Kidney (tissue), 14 donors: ENCODE results near the gene OTUB2. TPM values are rescaled to one million over a fixed set of nuclear protein-coding genes. Genes with fewer than 3 reads are reported as not detected.

Experiments
- DNase-seq, 5 donors: peaks; one replicate each; pipeline ENCODE4 v3.0.0-alpha.2; 2013 to 2020
- FAIRE-seq: peaks from 2 replicates; lab custom pipeline; 2012; peaks lifted over from hg19 to GRCh38; lab: Jason Lieb, UNC
- H3K27ac ChIP-seq, 2 donors: one replicate each; pipeline ENCODE4 v1.7.0; 2013; ENCODE audit warnings: low read depth in 2 of 2, low read length in 2 of 2, inconsistent platforms in 1 of 2
- H3K27me3 ChIP-seq: one replicate; pipeline ENCODE4 v1.7.1; 2013; ENCODE audit warnings: low read length, inconsistent platforms; ENCODE audit not compliant: control insufficient read depth, insufficient read depth
- H3K36me3 ChIP-seq, 3 donors: one replicate each; pipeline versions ENCODE4 v1.7.0 to v1.7.1; 2013; ENCODE audit warnings: low read length in 3 of 3, control low read depth in 1 of 3, inconsistent platforms in 1 of 3; ENCODE audit not compliant: insufficient read depth in 3 of 3, control insufficient read depth in 2 of 3
- H3K4me1 ChIP-seq, 3 donors: one replicate each; pipeline versions ENCODE4 v1.7.0 to v1.7.1; 2013; ENCODE audit warnings: low read length in 3 of 3, inconsistent platforms in 1 of 3, low read depth in 1 of 3; ENCODE audit not compliant: control insufficient read depth in 2 of 3, insufficient read depth in 2 of 3
- H3K4me3 ChIP-seq, 3 donors: one replicate each; pipeline versions ENCODE4 v1.7.0 to v1.8.1; 2013; ENCODE audit warnings: low read length in 3 of 3, control low read depth in 1 of 3, inconsistent platforms in 1 of 3
- H3K9ac ChIP-seq, 3 donors: one replicate each; pipeline versions ENCODE4 v1.7.0 to v1.7.1; 2013; ENCODE audit warnings: low read length in 3 of 3, control low read depth in 1 of 3, inconsistent platforms in 1 of 3
- H3K9me3 ChIP-seq, 3 donors: one replicate each; pipeline versions ENCODE4 v1.7.0 to v1.7.1; 2013; ENCODE audit warnings: low read length in 3 of 3, control low read depth in 1 of 3, inconsistent platforms in 1 of 3; ENCODE audit not compliant: control insufficient read depth in 2 of 3, insufficient read depth in 1 of 3
- CTCF ChIP-seq: IDR thresholded peaks from 3 replicates; pipeline ENCODE4 v1.5.1; 2012; ENCODE audit warnings: mild to moderate bottlenecking, moderate library complexity, borderline replicate concordance; ENCODE audit not compliant: insufficient read depth; ENCODE audit errors: extremely low read depth
- intact Hi-C: fragments of 100-400 bp; cut with DNase I; formaldehyde crosslinking; loops from one replicate; pipeline ENCODE4 v1.11.1; 2022
- polyA plus RNA-seq: library from polyadenylated mRNA; stranded (reverse); fragments of 350-450 nt; fragmentation: Illumina TruSeq; extraction: RNeasy Lipid Tissue Mini Kit (QIAGEN cat#74804); gene quantifications from one replicate; pipeline ENCODE4 v1.2.3, GENCODE V29; 2014; ENCODE audit warnings: low read depth, low replicate concordance; ENCODE audit not compliant: insufficient read depth
- total RNA-seq: library from RNA; stranded (reverse); fragmentation: NEBNext Ultra II Directional; extraction: Animal tissue kit (Norgen Biotek cat#: 25700); gene quantifications from one replicate; pipeline ENCODE4 v1.2.1, GENCODE V29; 2021
- donor health status: control.
- donor health status: control.
- donor health status: control.
- donor health status: control.
- donor health status: control.
- donor health status: DM: yes; HTN: yes; CAD: no.
- donor health status: Normal renal cell carcinoma (clear cell type).

The OTUB2 gene
- total and polyA plus RNA-seq, 2 donors from 2014 or later = 1.1 to 1.6 TPM

- Histone ChIP-seq H3K9me3 (no peaks in the 10 kb centered on the region), H3K4me1 (no peaks in the 10 kb centered on the region), H3K9ac (no peak overlapping the region), H3K27ac (no peak overlapping the region), H3K27me3 (no peaks in the 10 kb centered on the region), H3K4me3 (no peak overlapping the region), H3K36me3 (no peaks in the 10 kb centered on the region)
- intact Hi-C loops = no loop called here
- DNase-seq = no peak
- FAIRE-seq = no peak
- TF ChIP-seq CTCF = no peak
Measured at GRCh38 chr14:94027566-94028449, 1.7 kb downstream of the OTUB2 start.

- DNase-seq = no peak
- no peaks in the 10 kb centered on the region for H3K4me1 ChIP-seq
- no peak overlapping the region for H3K4me3 ChIP-seq
- no peak for FAIRE-seq
- no peaks in the 10 kb centered on the region for H3K27me3 ChIP-seq
- no peaks in the 10 kb centered on the region for H3K9me3 ChIP-seq
- no peak overlapping the region for H3K27ac ChIP-seq
- H3K9ac ChIP-seq = no peak overlapping the region
- TF ChIP-seq CTCF = no peak
- intact Hi-C loops = no loop called here
- no peaks in the 10 kb centered on the region for H3K36me3 ChIP-seq
Measured at GRCh38 chr14:94028450-94028826, 2.3 kb downstream of the OTUB2 start.

GRCh38 chr14:94029265-94029664 is 3.1 kb downstream of the OTUB2 start:
- no peak overlapping the region for H3K4me3 ChIP-seq
- no peaks in the 10 kb centered on the region for H3K4me1 ChIP-seq
- H3K9ac ChIP-seq = no peak overlapping the region
- TF ChIP-seq CTCF = no peak
- DNase-seq (no peak), FAIRE-seq (no peak)
- H3K27ac ChIP-seq = no peak overlapping the region
- intact Hi-C loops = no loop called here
- no peaks in the 10 kb centered on the region for H3K9me3 ChIP-seq
- H3K27me3 ChIP-seq = no peaks in the 10 kb centered on the region
- H3K36me3 ChIP-seq = no peaks in the 10 kb centered on the region
